ENCODE data around the gene TNIP3.

TNIP3 gene

GRCh38 chr4:121151942-121152341 lies 12.2 kb downstream of the TNIP3 start:
- POLR2A ChIA-PET: no interaction called here

GRCh38 chr4:121150486-121150885 lies 13.6 kb downstream of the TNIP3 start:
- no peak for DNase-seq (ENCODE audit: extremely low spot score)
- ChIA-PET CTCF (no interaction called here), POLR2A (no interaction called here)
- TF ChIP-seq CTCF (IDR thresholded peaks at IDR 0.05; ENCODE audit: control extremely low read depth, extremely low read depth, low read depth, missing control alignments): no peak

More at GRCh38 chr4:121151942-121152341, 12.2 kb downstream of the TNIP3 start:
- no peak for DNase-seq (ENCODE audit: extremely low spot score)
- TF ChIP-seq CTCF (IDR thresholded peaks at IDR 0.05; ENCODE audit: control extremely low read depth, extremely low read depth, low read depth, missing control alignments): no peak
- CTCF ChIA-PET: interaction anchor here (0.8 to 1.9 kb wide), 4 partner anchors 15 to 40 kb away, joined by 3 to 5 read pairs (median 4); no protein-coding TSS in a partner anchor

- TF ChIP-seq CTCF (IDR thresholded peaks at IDR 0.05; ENCODE audit: control extremely low read depth, extremely low read depth, low read depth, missing control alignments): no peak
- no peak for DNase-seq (ENCODE audit: extremely low spot score)
- CTCF ChIA-PET: no interaction called here
- POLR2A ChIA-PET: no interaction called here
Observed at GRCh38 chr4:121150003-121150402, 14.1 kb downstream of the TNIP3 start.

GRCh38 chr4:121148621-121149020 lies 15.5 kb downstream of the TNIP3 start:
- no peak for DNase-seq (ENCODE audit: extremely low spot score)
- TF ChIP-seq CTCF (IDR thresholded peaks at IDR 0.05; ENCODE audit: control extremely low read depth, extremely low read depth, low read depth, missing control alignments): no peak
- ChIA-PET CTCF (interaction anchor here (1.0 to 1.1 kb wide), 2 partner anchors 14 to 160 kb away, joined by 3 read pairs; no protein-coding TSS in a partner anchor), POLR2A (no interaction called here)

- DNase-seq (ENCODE audit: extremely low spot score): no peak
- ChIA-PET POLR2A (no interaction called here), CTCF (interaction anchor here (0.7 to 1.1 kb wide), 2 partner anchors 10 to 160 kb away, joined by 3 read pairs; no protein-coding TSS in a partner anchor)
- no peak for TF ChIP-seq CTCF (IDR thresholded peaks at IDR 0.05; ENCODE audit: control extremely low read depth, extremely low read depth, low read depth, missing control alignments)
Observed at GRCh38 chr4:121148000-121148399, 16.1 kb downstream of the TNIP3 start.

GRCh38 chr4:121146530-121146929 lies 17.6 kb downstream of the TNIP3 start:
- ChIA-PET CTCF (interaction anchor here (1.4 to 1.9 kb wide), 2 partner anchors 13 to 46 kb away, joined by 3 to 5 read pairs; no protein-coding TSS in a partner anchor), POLR2A (no interaction called here)
- DNase-seq (ENCODE audit: extremely low spot score): no peak
- TF ChIP-seq CTCF (IDR thresholded peaks at IDR 0.05; ENCODE audit: control extremely low read depth, extremely low read depth, low read depth, missing control alignments): no peak

All from GM10248 (cell line).